Smooth muscle cell of the brain vasculature (primary cell): ENCODE data around the gene TIMP1.
"Not testable (repeated sequence)": the region's sequence is repeated elsewhere in the genome, so short reads cannot be mapped to it uniquely, and the experiment has no call there.

Experiments used
- DNase-seq: peaks from one replicate; pipeline ENCODE4 v3.0.0-alpha.2; 2012; ENCODE audit warnings: low read depth, low spot score

TIMP1 gene

GRCh38 chrX:47603125-47603524, 20.9 kb downstream of the TIMP1 start:
- DNase-seq, result not testable (repeated sequence)

DNA sequence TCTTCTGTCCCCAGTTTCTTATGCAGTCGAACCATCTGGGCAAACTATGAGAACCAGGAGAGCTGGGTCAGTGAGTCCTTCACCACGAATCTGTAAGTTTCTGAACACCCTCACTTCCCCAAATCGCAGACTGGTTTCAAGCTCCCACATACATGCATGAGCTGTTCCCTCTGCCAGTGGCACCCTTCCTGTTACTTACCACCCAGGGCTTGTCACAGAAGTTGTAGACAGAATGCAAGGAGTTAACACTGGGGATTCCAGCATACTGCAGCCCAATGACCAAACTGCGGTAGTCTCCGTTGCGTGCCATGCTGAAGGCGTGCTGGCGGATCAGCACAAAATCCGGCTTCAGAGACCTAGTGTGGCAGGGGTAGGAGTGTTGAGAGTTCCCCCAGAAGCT, 22.8 kb downstream of the TIMP1 start:
- DNase-seq, result no peak

DNA sequence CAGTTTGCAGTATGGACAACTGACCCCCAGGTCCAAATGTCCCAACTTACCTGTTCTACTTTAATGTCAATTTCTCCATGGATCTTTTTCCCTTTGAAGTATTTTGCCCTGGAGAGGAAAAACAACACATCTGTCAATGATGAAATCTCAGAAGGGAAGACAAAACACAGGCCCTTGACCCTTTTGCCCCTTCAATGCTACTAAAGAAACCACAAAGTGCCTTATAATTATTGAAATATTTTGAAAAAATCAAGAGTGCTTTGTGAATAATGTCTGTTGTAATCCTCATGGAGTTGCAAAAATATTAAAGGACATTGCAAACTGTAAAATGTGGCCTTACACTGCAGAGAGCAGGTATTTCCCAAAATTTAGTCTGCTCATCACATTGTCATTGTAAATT, 24.9 kb downstream of the TIMP1 start:
- no peak for DNase-seq

- DNase-seq, result no peak
These were observed 26.0 kb downstream of the TIMP1 start for GRCh38 chrX:47608130-47608810.

DNA sequence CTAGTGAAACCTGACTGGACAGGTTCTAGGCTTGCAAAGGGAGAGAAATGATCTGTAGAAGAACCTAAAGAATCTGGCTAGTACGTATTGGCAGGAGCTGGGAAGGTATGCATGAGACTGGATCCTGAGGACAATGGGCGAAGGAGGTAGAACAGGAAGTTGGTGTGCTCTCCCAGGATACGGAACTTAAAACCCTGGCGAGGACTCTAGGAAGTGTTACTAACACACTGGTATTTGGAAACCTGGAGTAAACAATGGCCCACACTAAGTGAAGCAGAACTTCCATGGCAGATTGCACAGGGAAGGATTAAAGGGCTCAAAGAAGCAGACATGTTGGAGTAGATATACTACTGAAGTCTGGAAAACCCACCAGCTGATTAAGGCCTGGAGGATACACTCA, 28.3 kb downstream of the TIMP1 start:
- no peak for DNase-seq

DNA sequence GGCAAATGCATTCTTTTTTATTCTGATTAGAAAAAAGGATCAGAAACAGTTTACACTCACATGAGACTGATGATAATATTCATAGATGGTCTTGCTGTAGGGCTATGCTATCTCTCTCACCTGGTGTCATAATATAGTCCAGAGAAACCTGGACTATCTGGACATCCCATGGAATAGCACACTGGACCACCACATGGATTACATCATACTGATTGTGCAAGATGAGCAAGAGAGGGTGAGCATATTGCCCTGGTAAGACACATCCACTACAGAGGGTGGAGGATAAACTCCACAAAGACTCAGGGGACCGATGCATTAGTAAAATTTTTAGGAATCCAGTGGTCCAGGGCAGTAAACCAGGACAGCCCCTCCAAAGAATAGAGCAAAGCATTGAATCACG, 29.3 kb downstream of the TIMP1 start:
- DNase-seq, result no peak

- DNase-seq, result no peak
These were observed 29.7 kb downstream of the TIMP1 start for GRCh38 chrX:47611926-47612325.

- no peak for DNase-seq
These were observed 30.2 kb downstream of the TIMP1 start for GRCh38 chrX:47612418-47612817.

DNA sequence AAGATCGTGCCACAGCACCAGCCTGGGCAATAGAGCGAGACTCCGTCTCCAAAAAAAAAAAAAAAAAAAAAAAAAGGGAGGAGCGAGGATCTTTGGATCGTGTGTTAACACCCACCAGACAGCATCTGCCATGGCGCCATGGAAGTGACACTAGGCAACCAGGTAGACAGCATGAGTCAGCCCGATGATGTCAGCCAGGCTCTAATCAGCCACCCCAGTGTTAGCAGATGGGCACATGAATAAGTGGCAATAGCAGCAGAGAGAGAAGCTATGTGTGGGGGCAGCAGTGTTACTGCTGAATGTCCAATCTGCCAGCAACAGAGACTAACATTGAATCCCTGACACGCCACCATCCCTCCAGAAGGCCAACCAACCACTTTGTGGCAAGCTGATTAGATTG, 30.8 kb downstream of the TIMP1 start:
- DNase-seq, result no peak

DNA sequence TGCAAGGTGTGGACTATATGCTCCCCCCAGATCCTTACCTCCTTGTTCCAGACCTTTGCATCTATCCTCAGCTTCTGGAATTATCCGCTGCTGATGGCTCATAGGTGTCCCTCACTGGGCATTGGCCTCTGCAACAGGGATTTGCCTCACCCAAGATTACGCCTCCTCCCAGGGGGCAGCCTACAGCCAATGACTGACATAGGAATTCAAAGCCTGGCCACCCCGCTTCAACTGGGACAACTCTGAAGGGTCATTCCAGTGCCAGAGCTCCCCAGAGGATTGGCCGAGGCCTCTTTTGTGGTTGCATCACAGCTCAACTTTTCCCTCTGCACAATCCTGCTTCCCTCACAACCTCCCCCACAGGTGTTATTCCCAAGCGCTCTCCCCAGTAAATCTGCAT, 32.4 kb downstream of the TIMP1 start:
- no peak for DNase-seq

DNA sequence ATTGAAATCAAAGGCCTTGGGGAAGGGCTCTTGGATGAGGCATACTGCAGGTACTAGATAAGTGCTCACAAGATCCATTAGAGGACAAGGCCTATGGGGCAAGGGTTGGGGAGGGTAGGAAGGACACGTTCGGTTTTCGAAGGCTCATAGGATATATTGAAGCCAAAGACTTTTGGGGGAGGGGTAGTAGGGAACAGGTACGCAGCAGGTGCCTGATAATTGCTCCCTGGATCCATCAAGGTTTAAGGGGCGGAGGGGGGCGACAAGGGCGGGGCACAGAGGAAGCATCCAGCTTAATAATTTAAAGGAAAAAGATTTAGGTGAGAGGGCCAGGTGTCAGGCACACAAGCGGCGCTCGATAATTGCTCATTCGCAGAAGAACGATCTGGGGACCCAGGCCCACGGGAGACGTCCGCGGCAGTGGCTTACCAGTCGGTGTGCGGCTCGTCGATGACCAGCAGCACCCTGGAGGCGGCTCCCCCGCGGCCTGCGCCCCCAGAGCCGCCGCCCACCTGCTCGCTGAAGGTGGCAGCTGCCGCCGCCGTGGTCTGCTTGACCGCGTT, 36.8 kb downstream of the TIMP1 start:
- no peak for DNase-seq

DNA sequence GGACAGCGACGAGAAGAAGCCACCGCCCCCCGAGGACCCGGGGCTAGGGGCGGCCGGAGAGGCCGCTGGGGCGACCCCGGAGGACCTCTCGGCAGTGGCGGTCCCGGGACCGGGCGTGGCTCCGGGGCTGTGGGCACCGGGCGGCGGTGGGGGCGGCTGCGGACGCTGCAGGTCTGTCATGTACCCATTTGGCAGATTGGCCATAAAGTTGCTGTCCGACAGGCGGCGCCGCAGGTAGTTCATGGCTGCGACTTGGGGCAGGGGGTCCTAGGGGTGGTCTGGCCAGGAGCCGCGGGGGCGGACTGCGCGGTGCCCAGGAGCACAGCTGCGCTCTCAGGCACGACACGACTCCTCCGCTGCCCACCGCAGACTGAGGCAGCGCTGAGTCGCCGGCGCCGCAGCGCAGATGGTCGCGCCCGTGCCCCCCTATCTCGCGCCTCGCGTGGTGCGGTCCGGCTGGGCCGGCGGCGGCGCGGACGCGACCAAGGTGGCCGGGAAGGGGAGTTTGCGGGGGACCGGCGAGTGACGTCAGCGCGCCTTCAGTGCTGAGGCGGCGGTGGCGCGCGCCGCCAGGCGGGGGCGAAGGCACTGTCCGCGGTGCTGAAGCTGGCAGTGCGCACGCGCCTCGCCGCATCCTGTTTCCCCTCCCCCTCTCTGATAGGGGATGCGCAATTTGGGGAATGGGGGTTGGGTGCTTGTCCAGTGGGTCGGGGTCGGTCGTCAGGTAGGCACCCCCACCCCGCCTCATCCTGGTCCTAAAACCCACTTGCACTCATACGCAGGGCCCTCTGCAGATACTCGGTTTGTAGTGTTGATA, 37.5 kb downstream of the TIMP1 start, which contains the start of gene SYN1:
SYN1 (minus strand) TSS at position 372 of the 817 bp plus-strand sequence; CDS start at position 243, 129 bp downstream.
- DNase-seq, result peak; percentile 31

DNA sequence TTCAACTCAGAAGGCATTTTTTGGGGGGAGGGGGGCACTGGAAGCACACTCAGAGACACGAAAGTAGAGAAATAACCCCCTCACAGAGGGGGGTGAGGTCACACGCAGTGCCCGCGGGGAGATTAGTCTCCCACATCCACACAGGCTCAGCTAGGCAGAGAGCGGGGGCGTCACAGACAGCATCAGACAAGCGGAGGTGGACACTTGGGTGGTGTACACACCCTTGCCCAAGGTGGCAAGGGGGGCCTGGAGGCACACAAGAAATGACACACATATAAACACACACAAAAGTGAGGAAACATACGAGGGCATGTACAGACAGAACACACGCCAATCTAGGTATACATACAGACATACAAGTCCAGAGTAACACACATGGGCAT, 38.1 kb downstream of the TIMP1 start:
- no peak for DNase-seq

- DNase-seq, result no peak
These were observed 39.6 kb downstream of the TIMP1 start for GRCh38 chrX:47621851-47622250.

GRCh38 chrX:47623540-47624027, 41.3 kb downstream of the TIMP1 start:
- DNase-seq, result no peak

- DNase-seq, result no peak
These were observed 43.1 kb downstream of the TIMP1 start for GRCh38 chrX:47625365-47625764.

DNA sequence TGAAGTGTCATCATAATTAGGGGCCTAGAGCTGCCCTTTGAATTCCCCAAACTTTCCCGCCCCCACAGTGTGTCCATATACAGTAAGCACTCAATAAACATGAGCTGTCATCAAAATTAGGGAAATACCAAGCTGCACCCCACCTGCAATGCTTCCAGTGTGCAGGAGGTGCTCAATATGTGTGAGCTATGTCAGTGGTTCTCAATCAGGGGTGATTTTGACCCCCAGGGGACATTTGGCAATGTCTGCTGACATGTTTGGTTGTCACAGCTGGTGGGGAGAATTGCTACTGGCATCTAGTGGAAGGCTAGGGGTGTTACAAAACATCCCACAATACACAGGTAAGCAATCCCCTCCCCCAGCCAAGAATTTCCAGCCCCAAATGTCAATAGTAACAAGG, 46.7 kb downstream of the TIMP1 start:
- no peak for DNase-seq

GRCh38 chrX:47629419-47630200, 47.4 kb downstream of the TIMP1 start, which contains the start of gene CFP:
Gene CFP (minus strand): TSS chrX:47629930. CDS start chrX:47629844, 86 bp downstream.
- DNase-seq, result no peak

DNA sequence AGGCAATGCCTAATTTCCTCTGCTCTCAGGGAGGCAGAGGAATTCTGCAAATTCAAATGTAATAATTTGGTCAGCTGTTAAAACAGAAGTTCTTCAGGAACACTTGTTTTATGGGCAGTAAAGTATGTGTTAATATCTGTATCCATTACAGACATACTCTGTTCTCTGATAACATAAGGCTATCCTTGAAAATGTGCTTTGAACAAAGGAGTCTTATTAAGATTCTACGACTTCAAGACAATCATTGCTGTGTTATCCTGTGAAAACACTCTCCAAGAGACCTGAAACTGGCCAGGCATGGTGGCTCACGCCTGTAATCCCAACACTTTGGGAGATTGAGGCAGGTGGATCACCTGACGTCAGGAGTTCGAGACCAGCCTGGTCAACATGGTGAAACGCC, 49.4 kb downstream of the TIMP1 start:
- no peak for DNase-seq

DNA sequence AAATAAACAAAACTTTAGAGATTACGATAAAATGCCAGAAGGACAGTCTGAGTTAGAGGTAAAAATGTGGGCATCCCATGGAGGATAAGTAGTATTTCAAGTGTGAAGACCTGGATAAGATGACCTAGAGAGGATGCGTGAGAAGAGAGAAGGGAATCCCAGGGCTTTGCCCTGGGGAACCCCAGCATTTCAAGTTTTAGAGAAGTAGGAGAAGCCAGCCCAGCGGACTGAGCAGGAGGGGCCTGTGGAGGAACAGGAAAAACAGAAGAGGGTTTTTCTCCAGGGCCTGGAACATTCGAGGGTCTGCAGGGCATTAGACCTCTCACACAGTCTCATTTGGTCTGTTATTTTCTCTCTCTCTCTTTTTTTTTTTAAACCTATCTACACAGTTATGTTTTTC, 50.4 kb downstream of the TIMP1 start:
- no peak for DNase-seq

- DNase-seq, result no peak
These were observed 51.7 kb downstream of the TIMP1 start for GRCh38 chrX:47633689-47634590.
